Measurements from ENCODE around the gene LMF1. TPM values are rescaled to one million over a fixed set of nuclear protein-coding genes. Genes with fewer than 3 reads are reported as not detected.

Gene LMF1
- total and polyA plus RNA-seq, 2 of the 13 experiments (the other 11 are each of a cell fraction or from before 2014, with no cell fraction given) = 6.8 to 8.5 TPM

GRCh38 chr16:854808-855410 lies 115.9 kb downstream of the LMF1 start:
- 49% methylated on average over 8 of the region's 23 CpGs for WGBS (ENCODE audit: low lambda C conversion rate)
- TF ChIP-seq NFE2L1 (CRISPR knock-in tag; IDR thresholded peaks at IDR 0.05; ENCODE audit: borderline replicate concordance) = no peak
- TF ChIP-seq SOX13 (IDR thresholded peaks at IDR 0.05) = no peak
- TF ChIP-seq SOX13 (CRISPR knock-in tag; conservative IDR thresholded peaks at IDR 0.05 in 1 of 2, IDR thresholded peaks at IDR 0.05 in 1 of 2) = no peak
- ATAC-seq (no peak; the same call in 2 of the 3 replicates), DNase-seq (ENCODE audit: low spot score) (no peak), FAIRE-seq (no peak)
- POLR2A ChIA-PET = no interaction called here
- Histone ChIP-seq H3K36me3 (replicated peaks in 1 of 2; ENCODE audit: control insufficient read depth in 1 of 2, insufficient read depth in 2 of 2, low read length in 2 of 2) (no peaks in the 10 kb centered on the region), H3K27ac (ENCODE audit: extremely low read length, insufficient read depth, low read length) (no peak overlapping the region), H3K9ac (ENCODE audit: insufficient read depth, low read depth, low read length) (no peak overlapping the region), H4K20me1 (ENCODE audit: insufficient read depth, low read length) (no peaks in the 10 kb centered on the region), H2AFZ (ENCODE audit: low read length) (no peak overlapping the region), H3K9me3 (ENCODE audit: low read length) (peaks cover 22% of the 10 kb centered on the region), H3K79me2 (ENCODE audit: insufficient read depth, low read length) (no peaks in the 10 kb centered on the region), H3K27me3 (ENCODE audit: control insufficient read depth in 1 of 2, insufficient read depth in 2 of 2, low read length in 2 of 2) (peaks cover 2 to 11% of the 10 kb centered on the region in 2 experiments; a peak in 2 of 5 replicates), H3K4me1 (ENCODE audit: insufficient read depth, low read length) (no peaks in the 10 kb centered on the region), H3K4me2 (ENCODE audit: low read depth, low read length) (no peak overlapping the region), H3K4me3 (replicated peaks in 1 of 3; ENCODE audit: insufficient read depth in 1 of 3, low read depth in 2 of 3, low read length in 3 of 3) (no peak overlapping the region)
- CTCF ChIA-PET (ENCODE audit: low intra/inter-chr PET ratio, low total read pairs) = no interaction called here
- in situ Hi-C loops (cut with HindIII; ENCODE audit: extremely low pct_ligation_motif_present, low pct_unique_long_range_greater_than_20kb) (no loop called here), intact Hi-C loops (cut with micrococcal nuclease; ENCODE audit: unreplicated experiment) (no loop called here)
- BruUV-seq (replicated peaks) = no TSS peak

GRCh38 chr16:853981-854807 lies 116.6 kb downstream of the LMF1 start:
- no peak overlapping the region for H3K4me2 ChIP-seq (ENCODE audit: low read depth, low read length)
- no peak overlapping the region for H3K9ac ChIP-seq (ENCODE audit: insufficient read depth, low read depth, low read length)
- ChIA-PET CTCF (ENCODE audit: low intra/inter-chr PET ratio, low total read pairs) (no interaction called here), POLR2A (no interaction called here)
- DNase-seq (ENCODE audit: low spot score) (no peak), ATAC-seq (no peak; the same call in 2 of the 3 replicates), FAIRE-seq (no peak)
- peaks cover 2 to 13% of the 10 kb centered on the region in 2 experiments; a peak in 2 of 5 replicates for H3K27me3 ChIP-seq (ENCODE audit: control insufficient read depth in 1 of 2, insufficient read depth in 2 of 2, low read length in 2 of 2)
- no TSS peak for BruUV-seq (replicated peaks)
- H3K36me3 ChIP-seq (replicated peaks in 1 of 2; ENCODE audit: control insufficient read depth in 1 of 2, insufficient read depth in 2 of 2, low read length in 2 of 2) = no peaks in the 10 kb centered on the region
- H4K20me1 ChIP-seq (ENCODE audit: insufficient read depth, low read length) = no peaks in the 10 kb centered on the region
- H3K27ac ChIP-seq (ENCODE audit: extremely low read length, insufficient read depth, low read length) = no peak overlapping the region
- no peaks in the 10 kb centered on the region for H3K4me1 ChIP-seq (ENCODE audit: insufficient read depth, low read length)
- H3K4me3 ChIP-seq (replicated peaks in 1 of 3; ENCODE audit: insufficient read depth in 1 of 3, low read depth in 2 of 3, low read length in 3 of 3) = no peak overlapping the region
- WGBS (ENCODE audit: low lambda C conversion rate) = 17% methylated on average over 9 of the region's 31 CpGs
- peaks cover 22% of the 10 kb centered on the region for H3K9me3 ChIP-seq (ENCODE audit: low read length)
- no peaks in the 10 kb centered on the region for H3K79me2 ChIP-seq (ENCODE audit: insufficient read depth, low read length)
- intact Hi-C loops (cut with micrococcal nuclease; ENCODE audit: unreplicated experiment) (no loop called here), in situ Hi-C loops (cut with HindIII; ENCODE audit: extremely low pct_ligation_motif_present, low pct_unique_long_range_greater_than_20kb) (no loop called here)
- TF ChIP-seq ETV5 (CRISPR knock-in tag; IDR thresholded peaks at IDR 0.05; ENCODE audit: borderline replicate concordance) = no peak
- TF ChIP-seq, protein P1, sequence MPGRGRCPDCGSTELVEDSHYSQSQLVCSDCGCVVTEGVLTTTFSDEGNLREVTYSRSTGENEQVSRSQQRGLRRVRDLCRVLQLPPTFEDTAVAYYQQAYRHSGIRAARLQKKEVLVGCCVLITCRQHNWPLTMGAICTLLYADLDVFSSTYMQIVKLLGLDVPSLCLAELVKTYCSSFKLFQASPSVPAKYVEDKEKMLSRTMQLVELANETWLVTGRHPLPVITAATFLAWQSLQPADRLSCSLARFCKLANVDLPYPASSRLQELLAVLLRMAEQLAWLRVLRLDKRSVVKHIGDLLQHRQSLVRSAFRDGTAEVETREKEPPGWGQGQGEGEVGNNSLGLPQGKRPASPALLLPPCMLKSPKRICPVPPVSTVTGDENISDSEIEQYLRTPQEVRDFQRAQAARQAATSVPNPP (CRISPR knock-in tag; IDR thresholded peaks at IDR 0.05) = no peak
- TF ChIP-seq SPEN (CRISPR knock-in tag; IDR thresholded peaks at IDR 0.05; ENCODE audit: low read depth) = no peak
- TF ChIP-seq IKZF4 (CRISPR knock-in tag; IDR thresholded peaks at IDR 0.05; ENCODE audit: borderline replicate concordance, low read depth, not compliant biosample characterization) = no peak
- no peak for TF ChIP-seq CREM (IDR thresholded peaks at IDR 0.05)
- no peak for TF ChIP-seq CREM (CRISPR knock-in tag; IDR thresholded peaks at IDR 0.05)
- no peak for TF ChIP-seq ZSCAN29 (CRISPR knock-in tag; conservative IDR thresholded peaks at IDR 0.05)
- TF ChIP-seq ZBTB42 (CRISPR knock-in tag; IDR thresholded peaks at IDR 0.05) = no peak
- no peak for TF ChIP-seq ZNF10 (CRISPR knock-in tag; IDR thresholded peaks at IDR 0.05; ENCODE audit: borderline replicate concordance, low read depth)
- TF ChIP-seq ZNF382 (CRISPR knock-in tag; IDR thresholded peaks at IDR 0.05; ENCODE audit: borderline replicate concordance) = no peak
- no peak for TF ChIP-seq ZSCAN25 (CRISPR knock-in tag; IDR thresholded peaks at IDR 0.05)
- TF ChIP-seq ZNF543 (CRISPR knock-in tag; IDR thresholded peaks at IDR 0.05) = no peak
- TF ChIP-seq ARNT (IDR thresholded peaks at IDR 0.05) = no peak
- H2AFZ ChIP-seq (ENCODE audit: low read length) = no peak overlapping the region

Data from HepG2 (cell line).